SK-N-MC (cell line): Measurements from ENCODE around the gene PCNX2.

ENCODE experiments used
- EZH2 ChIP-seq: fragments of 200-600 bp; sonication (generic); IDR thresholded peaks from one replicate; pipeline ENCODE4 v1.6.1; 2017; ENCODE audit warnings: antibody characterized with exemption
- POLR2AphosphoS5 ChIP-seq: IDR thresholded peaks from 2 replicates; pipeline ENCODE4 v1.6.1; 2012; ENCODE audit warnings: mild to moderate bottlenecking, low read depth, low read length, borderline replicate concordance

- TF ChIP-seq POLR2AphosphoS5 (no peak), EZH2 (no peak)
Measured at GRCh38 chr1:233143241-233143640, 152.3 kb downstream of the PCNX2 start.
